Karpas-422 (cell line): ENCODE results near the gene HMCN2. TPM values are rescaled to one million over a fixed set of nuclear protein-coding genes. Genes with fewer than 3 reads are reported as not detected.
"Not testable (repeated sequence)": the region's sequence is repeated elsewhere in the genome, so short reads cannot be mapped to it uniquely, and the experiment has no call there.

Source experiments
- DNase-seq: peaks from one replicate; pipeline ENCODE4 v3.0.0-alpha.2; 2015
- H2AFZ ChIP-seq: fragments of 200-600 bp; sonication (generic); 2 replicates; pipeline ENCODE4 v1.6.1; 2014; ENCODE audit warnings: antibody characterized with exemption, low read length, mixed read lengths
- H3K27ac ChIP-seq: fragments of 200-600 bp; sonication (generic); 2 replicates; pipeline ENCODE4 v1.5.1; 2014; ENCODE audit warnings: mild to moderate bottlenecking, low read length, moderate library complexity
- H3K27me3 ChIP-seq: fragments of 200-600 bp; sonication (generic); 2 replicates; pipeline ENCODE4 v1.6.1; 2014; ENCODE audit warnings: low read length, mixed read lengths
- H3K36me3 ChIP-seq: fragments of 200-600 bp; sonication (generic); 2 replicates; pipeline ENCODE4 v1.6.1; 2014; ENCODE audit warnings: low read length, mixed read lengths; ENCODE audit not compliant: insufficient read depth
- H3K4me1 ChIP-seq: fragments of 200-600 bp; sonication (generic); 2 replicates; pipeline ENCODE4 v1.6.1; 2014; ENCODE audit warnings: mild to moderate bottlenecking, low read length, mixed read lengths
- H3K4me2 ChIP-seq: fragments of 200-600 bp; sonication (generic); 2 replicates; pipeline ENCODE4 v1.6.1; 2014; ENCODE audit warnings: low read length, low read depth, mild to moderate bottlenecking; ENCODE audit not compliant: poor library complexity, severe bottlenecking
- H3K4me3 ChIP-seq: fragments of 200-600 bp; sonication (generic); 2 replicates; pipeline ENCODE4 v1.5.1; 2014; ENCODE audit warnings: mild to moderate bottlenecking, antibody characterized with exemption, low read length, mixed read lengths
- H3K79me2 ChIP-seq: fragments of 200-600 bp; sonication (generic); 2 replicates; pipeline ENCODE4 v1.6.1; 2014; ENCODE audit warnings: mild to moderate bottlenecking, low read length, mixed read lengths
- H3K9ac ChIP-seq: fragments of 200-600 bp; sonication (generic); 2 replicates; pipeline ENCODE4 v1.6.0; 2014; ENCODE audit warnings: low read length
- H3K9me2 ChIP-seq: fragments of 200-600 bp; sonication (generic), shearing (Covaris generic); replicated peaks from 2 replicates; pipeline ENCODE4 v1.6.0; 2014; ENCODE audit warnings: mild to moderate bottlenecking, low read length, moderate library complexity; ENCODE audit not compliant: insufficient read depth
- H3K9me3 ChIP-seq: fragments of 300-700, 200-600 bp; sonication (generic); 2 replicates; pipeline ENCODE4 v1.6.1; 2014; ENCODE audit warnings: low read length, mixed read lengths
- H4K20me1 ChIP-seq: fragments of 200-600 bp; sonication (generic); 2 replicates; pipeline ENCODE4 v1.6.1; 2014; ENCODE audit warnings: mild to moderate bottlenecking, antibody characterized with exemption, low read length, low read depth; ENCODE audit not compliant: insufficient read depth
- total RNA-seq: library from RNA; depleted of rRNA; stranded (reverse); fragments of >200 nt; shearing (Covaris generic); gene quantifications from 2 replicates; pipeline ENCODE4 v1.2.3, GENCODE V29; 2014; ENCODE audit warnings: low replicate concordance

HMCN2 gene
- total RNA-seq, 1 experiment from 2014 or later: not detected

GRCh38 chr9:130333712-130334062 lies 68.1 kb downstream of the HMCN2 start:
- Histone ChIP-seq H3K9me2 (no peaks in the 10 kb centered on the region), H3K4me2 (no peak overlapping the region), H3K4me1 (no peaks in the 10 kb centered on the region), H4K20me1 (no peaks in the 10 kb centered on the region), H3K79me2 (no peaks in the 10 kb centered on the region), H3K9ac (no peak overlapping the region), H2AFZ (no peak overlapping the region), H3K9me3 (no peaks in the 10 kb centered on the region), H3K36me3 (no peaks in the 10 kb centered on the region), H3K4me3 (no peak overlapping the region), H3K27ac (no peak overlapping the region), H3K27me3 (no peaks in the 10 kb centered on the region)
- DNase-seq: no peak

DNA sequence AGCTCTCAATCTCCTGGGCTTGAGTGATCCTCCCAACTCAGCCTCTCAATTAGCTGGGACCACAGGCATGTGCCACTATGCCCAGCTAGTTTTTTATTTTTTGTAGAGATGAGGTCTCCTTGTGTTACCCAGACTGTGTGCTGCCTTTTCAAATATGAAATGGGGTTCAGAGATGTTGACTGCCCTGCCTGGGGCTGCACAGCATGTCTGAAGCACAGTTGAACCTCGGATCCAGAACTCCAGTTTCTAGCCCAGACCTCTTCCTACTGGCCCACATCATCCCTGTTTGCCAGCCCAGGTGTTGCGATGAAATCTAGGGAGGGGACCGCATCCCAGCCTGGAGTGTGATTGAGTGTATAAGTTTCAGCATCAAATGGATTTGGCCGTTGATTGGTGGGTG lies 69.4 kb downstream of the HMCN2 start:
- H3K9ac ChIP-seq: no peak overlapping the region
- H3K4me1 ChIP-seq: no peaks in the 10 kb centered on the region
- H3K9me2 ChIP-seq: no peaks in the 10 kb centered on the region
- no peaks in the 10 kb centered on the region for H3K27me3 ChIP-seq
- no peak overlapping the region for H3K27ac ChIP-seq
- no peak for DNase-seq
- no peak overlapping the region for H3K4me2 ChIP-seq
- no peaks in the 10 kb centered on the region for H3K9me3 ChIP-seq
- H2AFZ ChIP-seq: no peak overlapping the region
- no peaks in the 10 kb centered on the region for H3K36me3 ChIP-seq
- H4K20me1 ChIP-seq: no peaks in the 10 kb centered on the region
- H3K4me3 ChIP-seq: no peak overlapping the region
- H3K79me2 ChIP-seq: no peaks in the 10 kb centered on the region

DNA sequence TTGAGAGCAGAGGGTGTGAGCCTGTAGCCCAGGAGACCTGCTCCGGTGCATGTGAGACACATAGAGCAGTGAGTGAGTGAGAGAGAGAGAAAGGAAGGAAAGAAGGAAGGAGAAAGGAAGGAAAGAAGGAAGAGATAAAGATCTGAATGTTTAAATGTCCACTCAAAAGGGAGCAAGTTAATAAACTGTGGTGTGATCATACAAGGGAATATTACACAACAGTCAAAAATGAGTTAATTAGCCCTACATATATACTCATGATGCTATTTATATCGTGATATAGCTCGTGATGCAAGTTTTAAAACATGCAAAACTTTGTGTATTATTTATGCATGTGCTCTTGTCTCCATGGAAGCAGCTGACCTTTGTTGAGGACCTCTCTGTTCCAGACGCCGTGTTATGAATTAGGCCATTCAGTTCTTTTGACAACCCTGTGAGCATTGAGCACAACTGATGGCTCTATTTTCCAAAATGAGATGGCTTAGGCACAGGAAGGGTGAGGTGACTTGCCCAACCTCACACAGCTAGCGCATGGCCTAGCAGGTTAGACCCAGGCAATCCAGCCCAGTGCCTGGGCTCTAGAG lies 70.6 kb downstream of the HMCN2 start:
- no peaks in the 10 kb centered on the region for H3K4me1 ChIP-seq
- no peak overlapping the region for H3K4me3 ChIP-seq

GRCh38 chr9:130336885-130337284 lies 71.3 kb downstream of the HMCN2 start:
- no peak overlapping the region for H3K27ac ChIP-seq
- H3K36me3 ChIP-seq: no peaks in the 10 kb centered on the region
- no peak overlapping the region for H3K9ac ChIP-seq
- H3K27me3 ChIP-seq: no peaks in the 10 kb centered on the region
- H3K4me2 ChIP-seq: no peak overlapping the region
- H3K4me3 ChIP-seq: no peak overlapping the region
- no peak overlapping the region for H2AFZ ChIP-seq
- H4K20me1 ChIP-seq: no peaks in the 10 kb centered on the region
- no peaks in the 10 kb centered on the region for H3K9me3 ChIP-seq
- no peaks in the 10 kb centered on the region for H3K79me2 ChIP-seq
- DNase-seq: no peak
- no peaks in the 10 kb centered on the region for H3K9me2 ChIP-seq
- H3K4me1 ChIP-seq: no peaks in the 10 kb centered on the region

More for the DNA sequence above, 70.6 kb downstream of the HMCN2 start:
- Histone ChIP-seq H4K20me1 (no peaks in the 10 kb centered on the region), H3K9ac (no peak overlapping the region), H3K36me3 (no peaks in the 10 kb centered on the region), H3K9me3 (no peaks in the 10 kb centered on the region), H2AFZ (no peak overlapping the region), H3K4me2 (no peak overlapping the region), H3K27me3 (no peaks in the 10 kb centered on the region), H3K79me2 (no peaks in the 10 kb centered on the region), H3K9me2 (no peaks in the 10 kb centered on the region), H3K27ac (no peak overlapping the region)
- no peak for DNase-seq

DNA sequence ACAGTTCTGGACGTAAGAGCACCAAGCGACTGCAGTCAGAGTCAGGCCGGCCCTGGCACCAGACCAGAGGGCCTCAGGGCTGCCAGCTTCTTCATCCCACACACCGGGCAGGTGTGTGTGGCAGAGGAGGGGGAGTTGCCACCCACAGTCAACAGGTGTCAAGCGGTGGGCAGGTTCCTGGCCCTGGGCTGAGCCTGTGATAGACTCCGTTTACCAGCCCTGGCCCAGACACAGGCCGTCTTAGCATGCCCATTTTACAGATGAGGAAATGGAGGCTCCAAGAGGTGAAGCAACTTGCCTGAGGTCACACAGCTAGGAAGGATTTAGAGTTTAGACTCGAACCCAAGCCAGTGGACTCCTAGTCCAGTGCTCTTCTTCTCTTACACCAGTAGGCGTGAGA lies 71.8 kb downstream of the HMCN2 start:
- Histone ChIP-seq H3K9me3 (no peaks in the 10 kb centered on the region), H4K20me1 (no peaks in the 10 kb centered on the region), H3K9ac (no peak overlapping the region), H3K27ac (no peak overlapping the region), H3K4me3 (no peak overlapping the region), H3K79me2 (no peaks in the 10 kb centered on the region), H3K4me2 (no peak overlapping the region), H3K27me3 (no peaks in the 10 kb centered on the region), H3K36me3 (no peaks in the 10 kb centered on the region), H3K9me2 (no peaks in the 10 kb centered on the region), H3K4me1 (no peaks in the 10 kb centered on the region), H2AFZ (no peak overlapping the region)
- DNase-seq: no peak

DNA sequence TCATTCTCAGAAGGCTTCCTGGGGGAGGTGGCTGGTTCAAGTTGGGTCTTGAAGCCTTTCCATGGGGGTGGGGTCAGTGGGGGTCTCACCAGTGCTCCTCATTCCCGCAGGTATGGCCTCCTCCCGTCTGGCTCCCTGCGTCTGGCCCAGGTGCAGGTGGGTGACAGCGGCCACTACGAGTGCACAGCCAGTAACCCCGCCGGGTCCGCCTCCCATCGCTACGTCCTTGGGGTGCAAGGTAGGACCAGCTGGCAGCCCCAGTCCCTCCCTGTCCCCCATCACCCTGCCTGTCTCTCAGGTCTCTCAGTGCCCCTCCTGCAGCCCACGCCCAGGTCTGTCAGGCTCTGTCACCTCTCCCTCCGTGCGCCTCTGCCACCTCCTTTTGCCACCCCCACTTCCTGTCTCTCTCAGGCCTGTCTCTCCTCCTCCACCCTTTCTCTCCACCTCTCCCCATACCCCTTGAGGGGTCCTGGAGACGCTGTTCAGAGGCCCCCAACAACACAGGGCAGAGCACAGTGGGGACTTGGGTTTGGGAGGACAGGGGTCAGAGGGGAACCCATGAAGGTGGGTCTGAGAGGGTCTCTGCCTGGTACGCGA lies 72.3 kb downstream of the HMCN2 start:
- no peaks in the 10 kb centered on the region for H3K36me3 ChIP-seq
- no peak overlapping the region for H3K27ac ChIP-seq
- H3K79me2 ChIP-seq: no peaks in the 10 kb centered on the region

GRCh38 chr9:130338891-130339290 lies 73.3 kb downstream of the HMCN2 start:
- H3K9me3 ChIP-seq, H3K27ac ChIP-seq, H3K4me1 ChIP-seq, H3K79me2 ChIP-seq, H2AFZ ChIP-seq, H4K20me1 ChIP-seq, H3K36me3 ChIP-seq, H3K4me3 ChIP-seq, H3K27me3 ChIP-seq, H3K9ac ChIP-seq, H3K9me2 ChIP-seq, H3K4me2 ChIP-seq, DNase-seq: not testable (repeated sequence)

More for the DNA sequence above, 72.3 kb downstream of the HMCN2 start:
- no peak overlapping the region for H3K4me2 ChIP-seq
- H3K4me1 ChIP-seq: no peaks in the 10 kb centered on the region
- H3K27me3 ChIP-seq: no peaks in the 10 kb centered on the region
- H4K20me1 ChIP-seq: no peaks in the 10 kb centered on the region
- H3K9me2 ChIP-seq: no peaks in the 10 kb centered on the region
- no peak overlapping the region for H3K9ac ChIP-seq
- no peak overlapping the region for H2AFZ ChIP-seq
- H3K4me3 ChIP-seq: no peak overlapping the region
- H3K9me3 ChIP-seq: no peaks in the 10 kb centered on the region
- DNase-seq: no peak

DNA sequence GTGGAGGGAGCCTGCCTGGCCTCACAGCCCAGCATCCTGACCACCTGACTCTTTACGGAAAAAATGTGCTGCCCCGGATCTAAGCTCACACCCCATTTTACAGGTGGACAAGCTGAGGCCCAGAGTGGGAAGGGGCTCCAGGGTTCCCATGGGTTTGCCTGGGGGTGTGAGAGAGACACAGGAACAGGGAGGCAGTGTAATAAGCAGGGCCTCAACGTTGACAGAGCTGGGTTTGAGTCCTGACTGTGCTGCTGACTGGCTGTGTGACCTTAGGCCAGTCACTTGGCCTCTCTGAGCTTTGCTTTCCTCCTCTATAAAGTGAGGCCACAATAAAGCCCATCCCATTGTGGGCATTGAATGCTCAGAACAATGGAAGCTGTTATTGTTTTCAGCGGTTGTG lies 73.7 kb downstream of the HMCN2 start:
- Histone ChIP-seq H3K4me2 (no peak overlapping the region), H3K4me3 (no peak overlapping the region)

More for the DNA sequence above, 73.7 kb downstream of the HMCN2 start:
- Histone ChIP-seq H3K79me2 (no peaks in the 10 kb centered on the region), H3K27me3 (no peaks in the 10 kb centered on the region), H3K9ac (no peak overlapping the region), H3K9me2 (no peaks in the 10 kb centered on the region), H4K20me1 (no peaks in the 10 kb centered on the region), H3K27ac (no peak overlapping the region), H2AFZ (no peak overlapping the region), H3K36me3 (no peaks in the 10 kb centered on the region), H3K9me3 (no peaks in the 10 kb centered on the region), H3K4me1 (no peaks in the 10 kb centered on the region)
- DNase-seq: no peak
